Stimulated activated memory B cell treated with anti-CD40 and anti-IgM and Interleukin-4, amounts not matched to agents 10 μg/mL and 1 μg/mL and 100 μg/mL, for 72 hours (primary cell): ENCODE results near the gene PUDP.
A peak's percentile ranks its signal among the peaks of the same experiment; 100 is the strongest.

Source experiments
- ATAC-seq: fragments of 150-1000 bp; cut with Tn5 transposase; 2 replicates; pipeline ENCODE4 v1.10.0; 2021
- H3K27ac Mint-ChIP-seq: one replicate; pipeline ENCODE4 v1.8.0; 2022; ENCODE audit warnings: mild to moderate bottlenecking, mixed read lengths
- H3K27me3 Mint-ChIP-seq: one replicate; pipeline ENCODE4 v1.8.0; 2022; ENCODE audit warnings: mixed read lengths
- H3K36me3 Mint-ChIP-seq: one replicate; pipeline ENCODE4 v1.8.0; 2022; ENCODE audit warnings: mixed read lengths
- H3K4me1 Mint-ChIP-seq: one replicate; pipeline ENCODE4 v1.8.0; 2022; ENCODE audit warnings: mixed read lengths
- H3K4me3 Mint-ChIP-seq: one replicate; pipeline ENCODE4 v1.8.0; 2022; ENCODE audit warnings: mild to moderate bottlenecking, moderate library complexity, mixed read lengths
- H3K9me3 Mint-ChIP-seq: one replicate; pipeline ENCODE4 v1.8.0; 2022; ENCODE audit warnings: mixed read lengths

The PUDP gene

DNA sequence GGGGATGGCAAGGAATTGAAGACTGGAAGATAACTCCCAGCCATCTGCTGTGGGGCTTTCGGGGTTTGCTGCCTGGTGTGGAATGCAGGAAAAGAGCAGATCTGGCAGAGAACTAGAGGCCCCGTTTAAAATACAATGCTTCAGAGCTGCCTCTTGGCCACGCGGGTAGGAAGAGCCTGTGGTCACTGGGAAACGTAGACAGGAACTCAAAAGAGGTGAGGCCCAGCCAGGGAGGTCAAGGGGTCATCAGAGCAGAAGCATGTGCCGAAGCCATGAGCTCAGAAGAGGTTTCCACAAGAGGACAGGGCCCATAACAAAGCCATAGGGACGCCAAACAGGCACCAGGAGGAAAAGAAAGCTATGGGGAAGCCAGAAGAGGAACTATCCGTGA, 14.9 kb downstream of the PUDP start:
- H3K9me3 Mint-ChIP-seq, result no peaks in the 10 kb centered on the region
- no peak for ATAC-seq
- H3K4me1 Mint-ChIP-seq, result peaks cover 21% of the 10 kb centered on the region
- H3K27ac Mint-ChIP-seq, result peak overlapping the region; percentile 62
- peaks cover 8% of the 10 kb centered on the region for H3K36me3 Mint-ChIP-seq
- no peaks in the 10 kb centered on the region for H3K27me3 Mint-ChIP-seq
- no peak overlapping the region for H3K4me3 Mint-ChIP-seq

DNA sequence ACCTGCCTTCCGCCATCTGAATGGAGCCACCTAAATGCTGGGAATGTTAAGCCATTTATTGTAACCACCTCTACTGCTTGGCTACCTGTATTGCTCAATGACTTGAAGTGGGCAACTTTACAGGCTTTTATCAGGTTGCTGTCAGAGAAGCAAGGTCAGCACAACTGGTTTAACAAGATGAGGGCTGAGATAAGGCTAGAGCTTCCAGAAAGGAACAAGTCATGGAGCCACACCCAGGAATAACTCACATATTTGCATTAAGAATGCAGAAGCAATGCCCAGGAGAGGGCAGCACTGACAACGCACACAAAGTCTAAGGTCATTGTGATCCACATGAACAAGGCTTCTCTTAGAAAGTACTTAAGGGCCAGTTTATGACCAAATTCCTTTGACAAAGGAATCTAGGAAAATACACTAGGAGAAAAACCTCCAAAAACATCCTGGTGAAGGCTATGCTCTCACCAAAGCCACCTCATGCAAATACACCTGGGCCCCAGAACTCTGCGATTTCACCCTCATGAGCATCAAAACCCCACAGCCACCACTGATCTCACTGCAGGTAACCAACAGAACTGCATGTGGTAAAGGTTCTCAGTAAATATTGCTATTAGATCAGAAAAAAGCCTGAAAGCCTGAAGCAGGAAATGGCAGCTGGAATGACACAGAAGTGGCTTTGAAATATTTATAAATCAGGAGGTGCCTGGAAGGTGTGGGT, 15.5 kb downstream of the PUDP start:
- peaks cover 8% of the 10 kb centered on the region for H3K36me3 Mint-ChIP-seq
- no peaks in the 10 kb centered on the region for H3K9me3 Mint-ChIP-seq
- peaks cover 21% of the 10 kb centered on the region for H3K4me1 Mint-ChIP-seq
- H3K27me3 Mint-ChIP-seq, result no peaks in the 10 kb centered on the region
- peak overlapping the region; percentile 62 for H3K27ac Mint-ChIP-seq
- no peak for ATAC-seq
- H3K4me3 Mint-ChIP-seq, result no peak overlapping the region

DNA sequence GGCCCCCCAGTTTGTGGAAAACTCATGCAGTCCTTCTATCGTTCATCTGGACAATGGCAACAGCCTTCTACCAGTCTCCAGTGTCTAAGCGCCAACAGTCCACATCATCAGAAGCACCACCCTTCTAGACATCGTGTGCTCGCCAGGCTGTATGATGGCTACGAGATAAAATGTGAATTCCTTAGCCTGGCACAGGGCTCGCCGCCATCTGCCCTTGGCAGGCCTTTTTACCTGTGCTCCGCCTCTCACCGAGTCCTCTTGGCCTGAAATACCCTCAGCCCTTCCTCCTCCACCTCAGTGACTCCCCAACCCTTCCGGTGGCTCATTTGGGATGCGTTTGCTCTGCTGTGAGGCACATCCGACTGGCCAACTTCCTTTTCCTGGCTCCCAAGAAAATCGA, 16.3 kb downstream of the PUDP start:
- Mint-ChIP-seq H3K27ac (no peak overlapping the region), H3K36me3 (peaks cover 8% of the 10 kb centered on the region), H3K9me3 (no peaks in the 10 kb centered on the region), H3K4me3 (no peak overlapping the region), H3K4me1 (peaks cover 21% of the 10 kb centered on the region), H3K27me3 (no peaks in the 10 kb centered on the region)
- ATAC-seq, result no peak

GRCh38 chrX:7127056-7127455, 20.9 kb downstream of the PUDP start:
- H3K27me3 Mint-ChIP-seq, result no peaks in the 10 kb centered on the region
- peaks cover 19% of the 10 kb centered on the region for H3K36me3 Mint-ChIP-seq
- no peak for ATAC-seq
- no peak overlapping the region for H3K4me3 Mint-ChIP-seq
- H3K4me1 Mint-ChIP-seq, result peaks cover under 1% of the 10 kb centered on the region
- H3K9me3 Mint-ChIP-seq, result no peaks in the 10 kb centered on the region
- H3K27ac Mint-ChIP-seq, result no peak overlapping the region

GRCh38 chrX:7120878-7121219, 27.1 kb downstream of the PUDP start:
- Mint-ChIP-seq H3K9me3 (no peaks in the 10 kb centered on the region), H3K36me3 (peaks cover 23% of the 10 kb centered on the region), H3K4me3 (no peak overlapping the region), H3K27me3 (no peaks in the 10 kb centered on the region), H3K27ac (no peak overlapping the region), H3K4me1 (peaks cover 14% of the 10 kb centered on the region)
- no peak for ATAC-seq

- Mint-ChIP-seq H3K4me3 (no peak overlapping the region), H3K9me3 (no peaks in the 10 kb centered on the region), H3K27me3 (no peaks in the 10 kb centered on the region), H3K36me3 (peaks cover 19% of the 10 kb centered on the region), H3K27ac (no peak overlapping the region), H3K4me1 (peaks cover 19% of the 10 kb centered on the region)
- no peak for ATAC-seq
These were observed 27.7 kb downstream of the PUDP start for GRCh38 chrX:7119950-7120877.

DNA sequence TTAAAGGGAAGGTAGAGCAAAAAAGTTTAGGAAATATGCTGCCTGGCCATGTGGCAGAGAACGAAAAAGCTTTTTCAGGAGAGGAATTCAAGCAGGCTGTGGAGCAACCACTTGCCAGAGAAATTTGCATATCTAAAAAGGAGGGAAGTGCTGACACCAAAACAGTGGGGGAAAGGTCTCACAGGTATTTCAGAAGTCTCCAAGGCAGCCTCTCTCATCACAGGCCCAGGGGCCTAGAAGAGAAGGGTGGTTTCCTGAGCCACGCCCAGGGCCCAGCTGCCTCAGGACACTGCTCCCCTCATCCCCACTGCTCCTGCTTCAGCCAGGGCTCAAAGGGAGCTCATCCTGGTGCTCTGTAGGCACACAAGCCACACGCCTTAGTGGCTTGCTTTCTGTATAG, 30.4 kb downstream of the PUDP start:
- Mint-ChIP-seq H3K27ac (no peak overlapping the region), H3K36me3 (peaks cover 10% of the 10 kb centered on the region), H3K9me3 (no peaks in the 10 kb centered on the region), H3K4me3 (no peak overlapping the region), H3K27me3 (no peaks in the 10 kb centered on the region), H3K4me1 (peaks cover 19% of the 10 kb centered on the region)
- ATAC-seq, result no peak

DNA sequence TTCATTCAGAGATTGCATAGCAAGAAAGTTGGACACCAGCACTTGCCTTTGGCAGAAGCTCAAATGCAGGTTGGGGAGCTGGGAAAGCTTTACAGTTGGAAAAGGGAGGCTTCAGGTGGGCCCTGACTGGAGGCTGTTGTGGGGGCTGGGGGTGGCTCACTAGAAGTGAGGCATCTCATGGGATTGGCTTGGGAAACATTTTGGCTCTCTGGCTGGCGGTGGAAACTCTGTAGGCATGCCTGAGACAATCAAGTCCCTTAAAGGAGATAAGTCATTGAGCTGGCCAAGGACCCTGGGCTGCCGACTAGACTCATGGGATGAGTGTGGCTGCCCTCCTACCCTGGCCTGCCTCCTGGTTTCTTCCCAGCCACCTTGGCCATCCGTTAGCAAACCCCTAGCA, 31.9 kb downstream of the PUDP start:
- Mint-ChIP-seq H3K27ac (peak overlapping the region; percentile 14), H3K4me1 (peaks cover 15% of the 10 kb centered on the region), H3K4me3 (no peak overlapping the region), H3K36me3 (peaks cover 10% of the 10 kb centered on the region), H3K9me3 (no peaks in the 10 kb centered on the region), H3K27me3 (no peaks in the 10 kb centered on the region)
- ATAC-seq, result no peak

- peak; percentile 59 for ATAC-seq
- Mint-ChIP-seq H3K4me3 (no peak overlapping the region), H3K9me3 (no peaks in the 10 kb centered on the region), H3K4me1 (peaks cover 15% of the 10 kb centered on the region), H3K36me3 (peaks cover 10% of the 10 kb centered on the region), H3K27ac (peak overlapping the region; percentile 14), H3K27me3 (no peaks in the 10 kb centered on the region)
These were observed 32.4 kb downstream of the PUDP start for GRCh38 chrX:7115557-7115956.

DNA sequence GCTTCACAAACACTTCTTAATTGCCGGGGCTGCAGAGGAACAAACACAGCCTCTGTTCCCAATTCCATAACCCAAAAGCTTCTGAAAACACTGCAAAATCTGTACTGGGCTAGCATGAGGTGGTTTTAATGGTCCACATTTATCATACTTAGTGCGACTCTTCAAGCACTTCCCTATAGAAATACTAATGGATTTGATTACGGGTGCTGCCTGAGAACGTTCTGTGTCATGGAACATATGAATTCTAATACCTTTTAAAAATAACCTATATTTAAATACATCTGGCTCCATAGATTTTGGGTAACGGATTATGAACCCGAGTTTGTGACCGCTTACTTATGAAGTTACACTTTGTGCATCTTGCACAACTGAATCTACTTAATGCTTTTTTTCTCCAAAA, 35.9 kb downstream of the PUDP start:
- Mint-ChIP-seq H3K4me1 (peaks cover 36% of the 10 kb centered on the region), H3K27me3 (no peaks in the 10 kb centered on the region), H3K27ac (no peak overlapping the region), H3K36me3 (peaks cover 4% of the 10 kb centered on the region), H3K9me3 (no peaks in the 10 kb centered on the region), H3K4me3 (no peak overlapping the region)
- ATAC-seq, result no peak

DNA sequence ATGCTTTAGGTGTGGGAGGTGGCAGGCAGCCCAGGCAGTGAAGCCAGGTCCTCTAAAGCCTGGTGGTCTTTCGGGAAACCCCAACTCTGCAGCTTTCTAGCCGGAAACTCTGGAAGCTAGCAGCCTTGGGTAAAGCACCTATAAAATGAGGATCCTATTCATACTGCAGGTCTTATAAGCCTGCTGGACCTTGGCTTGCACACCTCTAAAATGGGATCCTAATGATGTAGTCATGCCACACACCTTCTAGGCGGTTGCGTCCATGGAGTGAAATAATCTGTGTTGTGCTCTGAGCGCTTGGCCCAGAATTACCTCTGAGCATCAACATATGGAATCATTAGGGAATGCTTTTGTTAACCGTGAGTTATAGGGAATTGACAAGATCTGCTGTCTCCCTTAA, 36.4 kb downstream of the PUDP start:
- Mint-ChIP-seq H3K27me3 (no peaks in the 10 kb centered on the region), H3K36me3 (no peaks in the 10 kb centered on the region), H3K4me3 (no peak overlapping the region), H3K9me3 (no peaks in the 10 kb centered on the region), H3K27ac (peak overlapping the region; percentile 67), H3K4me1 (peaks cover 36% of the 10 kb centered on the region)
- no peak for ATAC-seq

- no peaks in the 10 kb centered on the region for H3K36me3 Mint-ChIP-seq
- H3K4me3 Mint-ChIP-seq, result peak overlapping the region; percentile 19
- H3K27me3 Mint-ChIP-seq, result no peaks in the 10 kb centered on the region
- H3K27ac Mint-ChIP-seq, result peak overlapping the region; percentile 67
- no peaks in the 10 kb centered on the region for H3K9me3 Mint-ChIP-seq
- peaks cover 34% of the 10 kb centered on the region for H3K4me1 Mint-ChIP-seq
- peak; percentile 45 for ATAC-seq
These were observed 37.1 kb downstream of the PUDP start for GRCh38 chrX:7110821-7111276.

DNA sequence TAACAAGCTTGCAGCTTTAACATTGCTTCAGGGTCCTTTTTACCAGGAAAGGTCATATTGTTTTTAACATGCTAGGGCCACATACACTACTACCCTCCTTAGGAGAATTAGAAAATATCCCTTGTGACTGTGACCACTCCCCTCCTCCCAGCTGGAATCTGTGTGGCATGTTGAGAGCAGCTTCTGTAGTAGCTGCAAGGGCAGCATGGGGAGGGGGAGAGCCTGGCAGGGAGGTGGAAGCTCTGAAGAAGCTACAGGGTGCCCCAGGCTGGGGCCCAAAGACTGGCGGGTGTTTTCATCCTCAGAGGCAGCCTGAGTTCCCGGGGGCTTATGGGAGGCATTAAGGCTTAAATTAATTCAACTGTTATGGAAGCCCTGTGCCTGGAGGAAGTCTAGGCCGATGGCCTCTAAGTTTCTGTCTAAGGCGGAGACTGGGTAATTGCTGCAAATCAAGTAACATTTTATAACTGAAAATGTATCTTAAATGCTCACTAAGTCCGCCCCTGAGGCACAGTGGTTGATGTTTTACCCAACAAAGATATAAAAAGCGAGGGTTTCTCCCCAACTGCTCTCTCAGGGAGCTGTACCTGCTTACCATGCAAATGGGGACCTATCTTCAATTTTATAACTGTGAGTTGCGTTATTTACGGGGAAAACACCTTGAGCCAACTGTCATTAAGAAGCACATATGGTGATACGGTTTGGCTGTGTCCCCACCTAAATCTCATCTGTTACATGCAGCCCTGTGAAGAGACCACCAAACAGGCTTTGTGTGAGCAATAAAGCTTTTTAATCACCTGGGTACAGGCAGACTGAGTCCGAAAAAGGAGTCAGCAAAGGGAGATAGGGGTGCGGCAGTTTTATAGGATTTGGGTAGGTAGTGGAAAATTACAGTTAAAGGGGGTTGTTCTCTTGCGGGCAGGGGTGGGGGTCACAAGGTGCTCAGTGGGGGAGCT, 37.8 kb downstream of the PUDP start:
- H3K4me3 Mint-ChIP-seq, result peak overlapping the region; percentile 19
- ATAC-seq, result no peak
- peaks cover 29% of the 10 kb centered on the region for H3K4me1 Mint-ChIP-seq
- H3K27ac Mint-ChIP-seq, result peak overlapping the region; percentile 67
- H3K9me3 Mint-ChIP-seq, result no peaks in the 10 kb centered on the region
- no peaks in the 10 kb centered on the region for H3K27me3 Mint-ChIP-seq
- no peaks in the 10 kb centered on the region for H3K36me3 Mint-ChIP-seq

DNA sequence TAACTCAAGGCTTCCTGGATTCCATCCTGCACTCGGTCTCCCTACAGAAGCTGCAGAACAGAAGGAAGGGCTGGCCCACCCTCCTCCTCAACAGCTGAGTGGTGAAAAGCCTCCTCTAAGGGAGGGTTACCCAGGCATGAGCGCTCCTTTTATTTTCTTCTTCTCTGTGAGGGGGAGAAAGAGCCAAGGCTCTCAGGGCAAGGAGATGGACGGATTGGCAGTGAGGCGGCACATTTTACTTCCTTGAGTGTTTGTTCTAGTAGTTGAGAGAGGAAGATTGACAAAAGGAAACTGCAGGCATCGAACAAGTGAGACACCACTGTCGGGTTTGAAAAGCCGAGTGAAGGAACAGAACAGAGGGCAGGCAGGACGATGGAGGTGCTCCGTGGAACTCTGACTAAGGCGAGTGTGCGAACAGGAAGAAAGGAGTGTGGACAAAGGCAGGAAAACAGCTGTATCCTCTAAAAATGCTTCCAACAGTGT, 38.9 kb downstream of the PUDP start:
- Mint-ChIP-seq H3K27me3 (no peaks in the 10 kb centered on the region), H3K4me1 (peaks cover 29% of the 10 kb centered on the region), H3K36me3 (peaks cover 5% of the 10 kb centered on the region), H3K4me3 (peak overlapping the region; percentile 63), H3K27ac (peak overlapping the region; percentile 57), H3K9me3 (no peaks in the 10 kb centered on the region)
- no peak for ATAC-seq

DNA sequence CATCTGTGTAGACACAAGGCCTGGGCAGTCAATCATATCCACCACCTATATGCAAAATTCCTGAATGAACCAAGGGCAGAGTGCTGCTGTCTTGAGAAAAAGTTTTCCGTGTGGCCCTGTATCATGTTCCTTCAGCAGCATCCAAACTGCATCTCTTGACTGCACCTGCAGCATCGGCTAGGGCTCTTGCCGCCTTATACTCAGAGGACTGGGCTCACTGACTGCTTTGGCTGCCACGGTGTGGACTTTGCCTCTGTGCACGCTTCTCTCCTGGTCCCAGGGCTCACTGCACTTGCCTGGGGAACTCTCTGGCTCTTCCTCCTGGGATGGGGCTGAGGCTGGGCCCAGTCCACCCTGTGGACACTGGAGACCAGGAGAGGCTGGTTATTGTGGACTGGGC, 39.9 kb downstream of the PUDP start:
- peak overlapping the region; percentile 57 for H3K27ac Mint-ChIP-seq
- peaks cover 12% of the 10 kb centered on the region for H3K36me3 Mint-ChIP-seq
- no peak overlapping the region for H3K4me3 Mint-ChIP-seq
- peaks cover 30% of the 10 kb centered on the region for H3K4me1 Mint-ChIP-seq
- peaks cover 2% of the 10 kb centered on the region for H3K9me3 Mint-ChIP-seq
- ATAC-seq, result no peak
- no peaks in the 10 kb centered on the region for H3K27me3 Mint-ChIP-seq
